Lower lobe of right lung (tissue), 2 donors: ENCODE measurements around the gene GFAP. TPM values are rescaled to one million over a fixed set of nuclear protein-coding genes. Genes with fewer than 3 reads are reported as not detected.

Experiments
- ATAC-seq, 2 donors: fragments of 200-7000 bp; cut with Tn5 transposase; one replicate each; pipeline ENCODE4 v1.9.1; 2020 to 2022; ENCODE audit warnings: mild to moderate bottlenecking in 2 of 2, moderate library complexity in 2 of 2
- DNase-seq: peaks from one replicate; pipeline ENCODE4 v3.0.0-alpha.2; 2020
- H3K27ac ChIP-seq: fragments of 200-600 bp; one replicate; pipeline ENCODE4 v1.8.0; 2022
- H3K27me3 ChIP-seq: fragments of 200-600 bp; one replicate; pipeline ENCODE4 v1.8.0; 2022; ENCODE audit warnings: low read depth
- H3K36me3 ChIP-seq: fragments of 200-600 bp; one replicate; pipeline ENCODE4 v1.8.0; 2022; ENCODE audit warnings: mild to moderate bottlenecking
- H3K4me1 ChIP-seq: fragments of 200-600 bp; one replicate; pipeline ENCODE4 v1.8.0; 2022
- H3K4me3 ChIP-seq: fragments of 200-600 bp; one replicate; pipeline ENCODE4 v1.8.0; 2022; ENCODE audit warnings: mild to moderate bottlenecking
- H3K9me3 ChIP-seq: fragments of 200-600 bp; one replicate; pipeline ENCODE4 v1.8.0; 2022
- intact Hi-C: fragments of 100-400 bp; cut with DNase I; formaldehyde crosslinking; loops from one replicate; pipeline ENCODE4 v1.11.0; 2022
- total RNA-seq: library from RNA; stranded (reverse); fragmentation: NEBNext Ultra II Directional; extraction: Animal tissue kit (Norgen Biotek cat#: 25700); gene quantifications from one replicate; pipeline ENCODE4 v1.2.1, GENCODE V29; 2021
- TF ChIP-seq, protein P1 (sequence below): fragments of 200-600 bp; IDR thresholded peaks from one replicate; pipeline ENCODE4 v1.8.0; 2022; ENCODE audit warnings: antibody characterized with exemption, mild to moderate bottlenecking
- donor health status: DM: no; HTN: yes; CAD: no; lungs with severe emphysema.

Gene GFAP
- total RNA-seq, 1 donor from 2014 or later, result not detected

DNA sequence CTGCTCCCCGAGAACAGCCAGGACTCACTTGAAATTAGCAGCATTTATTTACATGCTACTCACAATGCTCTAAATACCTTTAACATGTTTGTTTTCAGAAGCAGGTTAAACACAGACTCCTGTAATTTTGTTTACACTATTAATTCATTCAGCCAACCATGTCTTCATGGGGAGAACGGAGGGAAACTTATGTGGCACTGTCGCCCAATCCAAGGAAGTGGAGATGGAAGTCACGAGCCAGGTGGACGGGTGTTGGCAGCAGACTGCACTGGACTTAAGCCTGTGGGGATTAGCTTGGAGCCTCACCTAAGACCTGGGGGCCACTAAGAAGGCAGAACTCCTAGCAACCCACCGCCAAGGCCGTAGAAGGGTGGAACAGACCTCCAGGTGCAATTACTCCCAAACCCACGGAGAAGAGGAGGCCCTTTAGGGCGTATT, 8.8 kb upstream of the GFAP start:
- Histone ChIP-seq H3K9me3 (no peaks in the 10 kb centered on the region), H3K4me1 (no peaks in the 10 kb centered on the region), H3K27ac (no peak overlapping the region), H3K4me3 (no peak overlapping the region), H3K27me3 (peaks cover 10% of the 10 kb centered on the region), H3K36me3 (no peaks in the 10 kb centered on the region)
- intact Hi-C loops, result loop anchor here (10.0 kb wide), 1 partner anchor 91 kb away; no protein-coding TSS in a partner anchor
- no peak for ATAC-seq
- peak; percentile 16 for DNase-seq
- TF ChIP-seq, protein P1, sequence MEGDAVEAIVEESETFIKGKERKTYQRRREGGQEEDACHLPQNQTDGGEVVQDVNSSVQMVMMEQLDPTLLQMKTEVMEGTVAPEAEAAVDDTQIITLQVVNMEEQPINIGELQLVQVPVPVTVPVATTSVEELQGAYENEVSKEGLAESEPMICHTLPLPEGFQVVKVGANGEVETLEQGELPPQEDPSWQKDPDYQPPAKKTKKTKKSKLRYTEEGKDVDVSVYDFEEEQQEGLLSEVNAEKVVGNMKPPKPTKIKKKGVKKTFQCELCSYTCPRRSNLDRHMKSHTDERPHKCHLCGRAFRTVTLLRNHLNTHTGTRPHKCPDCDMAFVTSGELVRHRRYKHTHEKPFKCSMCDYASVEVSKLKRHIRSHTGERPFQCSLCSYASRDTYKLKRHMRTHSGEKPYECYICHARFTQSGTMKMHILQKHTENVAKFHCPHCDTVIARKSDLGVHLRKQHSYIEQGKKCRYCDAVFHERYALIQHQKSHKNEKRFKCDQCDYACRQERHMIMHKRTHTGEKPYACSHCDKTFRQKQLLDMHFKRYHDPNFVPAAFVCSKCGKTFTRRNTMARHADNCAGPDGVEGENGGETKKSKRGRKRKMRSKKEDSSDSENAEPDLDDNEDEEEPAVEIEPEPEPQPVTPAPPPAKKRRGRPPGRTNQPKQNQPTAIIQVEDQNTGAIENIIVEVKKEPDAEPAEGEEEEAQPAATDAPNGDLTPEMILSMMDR, result no peak

DNA sequence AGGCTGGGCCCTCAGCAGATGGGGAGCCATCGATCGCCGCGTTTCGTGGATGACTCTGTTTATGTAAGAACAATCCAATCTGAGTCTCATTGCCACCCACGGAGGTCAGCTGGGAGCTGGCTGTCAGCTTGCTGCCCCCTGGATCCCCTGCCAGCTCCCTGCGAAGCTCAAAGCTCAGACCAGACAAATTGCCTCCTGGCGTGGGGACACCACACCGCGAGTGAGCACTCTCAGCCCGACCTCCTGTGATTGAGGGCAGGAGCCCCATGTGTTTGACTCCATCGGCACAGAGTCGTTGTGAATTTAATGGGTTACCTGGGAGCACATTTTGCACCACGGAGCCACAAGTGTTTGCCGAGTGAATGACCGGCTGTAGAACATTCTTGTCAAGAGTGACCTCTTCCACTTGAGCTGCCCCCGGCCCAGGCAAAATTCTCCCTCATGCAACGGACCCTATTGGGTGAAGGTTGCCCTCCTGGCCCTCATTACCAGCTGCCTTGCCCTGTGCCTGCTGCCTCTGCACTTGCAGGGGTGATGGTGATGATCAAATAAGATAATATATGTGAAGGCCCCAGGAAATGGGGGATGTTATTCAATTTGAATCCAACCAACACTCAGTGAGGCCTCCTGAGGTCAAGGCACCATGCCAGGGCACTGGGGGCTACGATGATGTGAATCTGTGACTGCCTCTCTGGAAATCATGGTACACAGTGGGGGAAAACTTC, 7.6 kb upstream of the GFAP start:
- Histone ChIP-seq H3K9me3 (no peaks in the 10 kb centered on the region), H3K27me3 (peaks cover 10% of the 10 kb centered on the region), H3K4me1 (no peaks in the 10 kb centered on the region), H3K36me3 (no peaks in the 10 kb centered on the region), H3K4me3 (no peak overlapping the region), H3K27ac (no peak overlapping the region)
- TF ChIP-seq, protein P1, result no peak
- intact Hi-C loops, result loop anchor here (10.0 kb wide), 1 partner anchor 92 kb away; no protein-coding TSS in a partner anchor
- DNase-seq (peak; percentile 36), ATAC-seq (no peak)

DNA sequence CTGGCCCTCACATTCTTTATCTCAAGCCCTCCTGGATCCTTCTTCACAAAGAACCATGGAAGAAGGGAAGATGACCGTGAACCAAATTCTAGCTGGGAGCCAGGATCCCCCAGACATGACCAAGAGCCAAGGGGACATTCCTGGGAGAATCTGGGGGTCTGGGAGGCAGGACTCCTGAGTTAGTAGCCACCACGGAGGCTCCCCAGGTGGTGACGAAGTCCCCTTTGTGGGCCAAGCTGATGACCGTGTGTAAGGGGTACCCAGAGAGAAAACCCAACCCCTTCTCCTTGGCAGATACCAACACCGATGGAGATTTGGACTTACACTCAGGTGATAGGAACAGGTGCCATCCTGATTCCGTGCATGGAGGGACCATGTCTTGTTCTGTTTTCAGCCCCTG, 6.8 kb upstream of the GFAP start:
- no peak overlapping the region for H3K27ac ChIP-seq
- no peak overlapping the region for H3K4me3 ChIP-seq
- H3K4me1 ChIP-seq, result no peaks in the 10 kb centered on the region
- peaks cover 10% of the 10 kb centered on the region for H3K27me3 ChIP-seq
- H3K9me3 ChIP-seq, result no peaks in the 10 kb centered on the region
- no peak for ATAC-seq
- peak; percentile 6 for DNase-seq
- H3K36me3 ChIP-seq, result no peaks in the 10 kb centered on the region
- intact Hi-C loops, result loop anchor here (10.0 kb wide), 1 partner anchor 93 kb away; no protein-coding TSS in a partner anchor
- TF ChIP-seq, protein P1, result no peak

DNA sequence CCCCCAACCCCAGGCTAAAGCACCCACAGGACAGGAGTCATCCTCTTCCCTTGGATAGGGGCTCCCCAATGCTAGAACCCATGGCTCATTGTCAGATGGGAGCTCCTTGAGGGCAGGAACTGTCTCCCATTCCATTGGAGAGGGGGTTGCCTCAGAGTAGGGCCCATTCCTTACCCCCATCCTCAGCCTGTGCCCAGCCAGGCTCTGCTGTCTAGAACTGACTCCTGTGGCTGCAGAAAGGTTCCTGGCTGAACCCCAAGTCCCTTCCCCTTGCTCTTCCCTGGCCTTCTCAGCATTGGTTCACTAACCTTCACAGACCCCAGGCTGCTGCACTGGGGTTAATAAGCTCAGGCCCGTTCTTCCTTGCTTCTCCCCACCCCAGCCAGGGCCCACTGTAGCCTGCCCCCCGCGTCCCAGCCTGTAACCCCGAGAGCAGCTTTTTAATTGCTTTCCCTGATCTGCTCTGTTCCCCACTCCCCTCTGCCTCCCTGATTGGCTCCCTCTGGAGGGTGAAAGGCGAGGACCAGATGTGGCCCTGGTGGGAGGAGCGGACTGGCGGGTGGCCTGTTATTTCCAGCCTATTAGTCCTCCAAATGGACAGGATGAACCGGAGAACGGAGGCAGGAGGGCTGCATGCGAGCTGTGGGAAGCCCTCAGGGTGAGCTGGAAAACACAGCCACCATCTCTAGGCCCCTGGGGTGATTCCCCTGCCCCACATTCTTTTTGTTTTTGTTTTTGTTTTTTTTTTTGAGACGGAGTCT, 6.0 kb upstream of the GFAP start:
- TF ChIP-seq, protein P1, result no peak
- ATAC-seq, result no peak

DNA sequence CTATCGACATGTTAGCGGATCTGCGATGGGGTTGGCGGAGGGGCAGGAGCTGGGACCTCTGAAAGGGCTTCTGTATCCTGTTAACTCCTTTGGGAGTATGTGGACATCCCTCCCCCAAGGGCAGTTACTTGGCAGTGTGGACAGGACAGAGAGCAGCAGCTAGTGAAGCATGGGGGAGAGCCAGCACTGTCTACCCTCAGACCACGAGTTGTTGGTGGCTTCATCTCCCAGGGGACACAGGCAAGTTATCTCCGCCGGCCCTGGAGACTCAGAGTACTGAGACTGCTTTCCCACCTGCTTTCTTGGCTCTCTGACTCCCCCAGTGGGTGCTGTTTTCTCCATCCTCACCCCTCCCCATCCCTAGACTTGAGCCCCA, 5.3 kb upstream of the GFAP start:
- peaks cover 10% of the 10 kb centered on the region for H3K27me3 ChIP-seq
- ATAC-seq (no peak), DNase-seq (peak; percentile 30)
- H3K9me3 ChIP-seq, result no peaks in the 10 kb centered on the region
- H3K27ac ChIP-seq, result no peak overlapping the region
- intact Hi-C loops, result loop anchor here (10.0 kb wide), 1 partner anchor 94 kb away; no protein-coding TSS in a partner anchor
- no peaks in the 10 kb centered on the region for H3K4me1 ChIP-seq
- H3K36me3 ChIP-seq, result no peaks in the 10 kb centered on the region
- no peak overlapping the region for H3K4me3 ChIP-seq
- TF ChIP-seq, protein P1, result no peak

More for the DNA sequence above, 6.0 kb upstream of the GFAP start:
- H3K9me3 ChIP-seq, result no peaks in the 10 kb centered on the region
- no peak overlapping the region for H3K27ac ChIP-seq
- peaks cover 10% of the 10 kb centered on the region for H3K27me3 ChIP-seq
- H3K4me1 ChIP-seq, result no peaks in the 10 kb centered on the region
- peak; percentile 22 for DNase-seq
- H3K36me3 ChIP-seq, result no peaks in the 10 kb centered on the region
- no peak overlapping the region for H3K4me3 ChIP-seq
- intact Hi-C loops, result loop anchor here (10.0 kb wide), 1 partner anchor 93 kb away; no protein-coding TSS in a partner anchor
